Measurements from ENCODE around the gene SLC6A9.

GRCh38 chr1:43947874-43948437 lies 83.3 kb downstream of the SLC6A9 start:
- TF ChIP-seq HDGF (IDR thresholded peaks at IDR 0.05; ENCODE audit: borderline replicate concordance) (no peak), NFRKB (IDR thresholded peaks at IDR 0.05) (no peak), CTBP1 (IDR thresholded peaks at IDR 0.05; ENCODE audit: borderline replicate concordance) (no peak), ARNT (IDR thresholded peaks at IDR 0.05) (no peak), FOXM1 (IDR thresholded peaks at IDR 0.05; ENCODE audit: borderline replicate concordance) (no peak)
